ENCODE results near the gene COBLL1. TPM values are rescaled to one million over a fixed set of nuclear protein-coding genes. Genes with fewer than 3 reads are reported as not detected.
A peak's percentile ranks its signal among the peaks of the same experiment; 100 is the strongest.

The COBLL1 gene
- total and polyA plus RNA-seq, 4 donors = 12.6 to 31.3 (median 20.6) TPM

DNA sequence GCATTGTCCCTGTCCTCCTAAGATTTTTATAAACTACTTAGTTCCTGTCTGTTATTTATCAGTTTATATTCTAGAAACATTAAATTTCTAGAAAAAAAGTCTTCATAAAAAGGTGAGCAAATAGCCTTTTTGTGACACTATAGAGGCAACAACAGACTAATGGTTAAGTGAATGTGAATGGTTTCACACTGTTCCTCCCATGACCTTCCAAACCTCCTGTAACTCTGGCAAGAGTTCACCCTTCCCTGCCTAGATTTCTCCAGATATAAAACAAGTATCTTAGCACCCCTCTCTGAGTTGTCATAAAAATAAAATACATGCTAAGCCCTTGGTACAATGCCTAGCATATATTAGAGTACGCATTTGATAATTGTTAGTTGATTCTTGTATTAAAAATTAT, 29.2 kb downstream of the COBLL1 start:
- Histone ChIP-seq H3K4me1 (ENCODE audit: control insufficient read depth, insufficient read depth, low read length) (no peaks in the 10 kb centered on the region), H3K4me3 (ENCODE audit: low read depth, low read length) (no peak overlapping the region), H3K27ac (ENCODE audit: low read depth, low read length) (no peak overlapping the region), H3K27me3 (ENCODE audit: control insufficient read depth, insufficient read depth, low read length) (no peaks in the 10 kb centered on the region), H3K36me3 (ENCODE audit: control insufficient read depth, insufficient read depth, low read length) (no peaks in the 10 kb centered on the region), H3K9me3 (ENCODE audit: control insufficient read depth, insufficient read depth, low read length) (no peaks in the 10 kb centered on the region)
- WGBS (ENCODE audit: insufficient coverage) = no CpG with 5 or more reads among the region's 1 CpG
- no peak for DNase-seq (ENCODE audit: low read depth in 4 of 6, low spot score in 6 of 6)

DNA sequence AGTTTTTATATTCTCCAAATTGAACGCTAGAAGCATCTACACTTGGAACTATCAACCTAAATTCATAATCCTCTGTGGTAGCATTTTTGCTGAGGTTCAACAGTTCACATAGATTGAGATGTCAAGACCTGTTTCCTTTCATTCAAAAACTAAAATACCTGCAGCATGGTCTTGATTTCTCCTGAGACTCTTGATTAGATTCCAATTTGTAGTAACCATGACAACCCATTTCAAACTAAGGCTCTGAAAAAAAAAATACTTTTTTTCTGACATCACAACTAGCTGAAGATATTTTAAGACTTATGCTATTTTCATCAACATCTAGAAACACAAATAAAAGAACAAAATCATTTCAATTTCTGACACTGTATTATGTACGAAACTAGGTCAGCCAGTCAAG, 29.8 kb downstream of the COBLL1 start:
- no CpG with 5 or more reads among the region's 2 CpGs for WGBS (ENCODE audit: insufficient coverage)
- DNase-seq (ENCODE audit: low read depth in 4 of 6, low spot score in 6 of 6) = no peak
- H3K27me3 ChIP-seq (ENCODE audit: control insufficient read depth, insufficient read depth, low read length) = no peaks in the 10 kb centered on the region
- H3K4me1 ChIP-seq (ENCODE audit: control insufficient read depth, insufficient read depth, low read length) = no peaks in the 10 kb centered on the region
- H3K27ac ChIP-seq (ENCODE audit: low read depth, low read length) = no peak overlapping the region
- H3K4me3 ChIP-seq (ENCODE audit: low read depth, low read length) = no peak overlapping the region
- H3K36me3 ChIP-seq (ENCODE audit: control insufficient read depth, insufficient read depth, low read length) = no peaks in the 10 kb centered on the region
- no peaks in the 10 kb centered on the region for H3K9me3 ChIP-seq (ENCODE audit: control insufficient read depth, insufficient read depth, low read length)

DNA sequence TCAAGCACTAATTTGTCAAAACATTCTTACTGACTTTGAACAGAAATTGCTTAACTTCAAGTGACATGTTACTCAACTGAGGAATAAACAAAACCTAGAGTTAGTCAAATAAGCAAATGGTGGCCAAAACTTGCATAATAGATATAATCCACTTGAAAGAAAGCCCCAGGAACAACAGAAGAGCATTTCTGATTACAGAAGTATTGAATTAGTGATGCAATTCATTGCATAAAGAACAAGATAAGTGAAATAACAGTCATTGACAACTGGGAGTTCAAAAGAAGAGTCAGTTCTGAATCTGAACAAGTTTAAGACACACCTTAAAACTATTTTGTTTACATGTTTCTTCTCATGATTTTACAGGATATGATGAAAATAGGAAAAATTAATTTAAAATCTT, 30.8 kb downstream of the COBLL1 start:
- Histone ChIP-seq H3K4me1 (ENCODE audit: control insufficient read depth, insufficient read depth, low read length) (no peaks in the 10 kb centered on the region), H3K27ac (ENCODE audit: low read depth, low read length) (no peak overlapping the region), H3K36me3 (ENCODE audit: control insufficient read depth, insufficient read depth, low read length) (no peaks in the 10 kb centered on the region), H3K27me3 (ENCODE audit: control insufficient read depth, insufficient read depth, low read length) (no peaks in the 10 kb centered on the region), H3K9me3 (ENCODE audit: control insufficient read depth, insufficient read depth, low read length) (no peaks in the 10 kb centered on the region), H3K4me3 (ENCODE audit: low read depth, low read length) (no peak overlapping the region)
- DNase-seq (ENCODE audit: low read depth in 4 of 6, low spot score in 6 of 6) = no peak

DNA sequence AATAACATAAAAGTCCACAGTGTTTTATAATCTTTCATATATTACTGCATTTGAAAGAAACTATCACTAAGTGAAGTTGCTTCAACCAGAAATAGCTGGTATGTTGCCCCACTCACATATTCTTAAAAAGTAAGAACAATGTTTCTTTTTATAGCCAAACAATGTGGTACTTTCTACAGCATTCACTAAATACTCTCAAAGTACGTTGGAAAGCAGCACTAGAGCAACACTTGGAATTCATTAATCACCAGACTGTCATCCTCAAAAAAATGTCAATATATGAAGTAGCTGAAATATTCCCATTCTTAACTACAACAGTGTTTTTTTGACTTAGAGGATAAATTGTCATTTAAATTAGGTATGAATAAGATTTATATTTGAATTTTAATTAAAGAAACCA, 32.8 kb downstream of the COBLL1 start:
- Histone ChIP-seq H3K27me3 (ENCODE audit: control insufficient read depth, insufficient read depth, low read length) (no peaks in the 10 kb centered on the region), H3K27ac (ENCODE audit: low read depth, low read length) (no peak overlapping the region), H3K4me3 (ENCODE audit: low read depth, low read length) (no peak overlapping the region), H3K4me1 (ENCODE audit: control insufficient read depth, insufficient read depth, low read length) (no peaks in the 10 kb centered on the region), H3K36me3 (ENCODE audit: control insufficient read depth, insufficient read depth, low read length) (no peaks in the 10 kb centered on the region), H3K9me3 (ENCODE audit: control insufficient read depth, insufficient read depth, low read length) (no peaks in the 10 kb centered on the region)
- no peak for DNase-seq (ENCODE audit: low read depth in 4 of 6, low spot score in 6 of 6)
- no CpG with 5 or more reads among the region's 1 CpG for WGBS (ENCODE audit: insufficient coverage)

DNA sequence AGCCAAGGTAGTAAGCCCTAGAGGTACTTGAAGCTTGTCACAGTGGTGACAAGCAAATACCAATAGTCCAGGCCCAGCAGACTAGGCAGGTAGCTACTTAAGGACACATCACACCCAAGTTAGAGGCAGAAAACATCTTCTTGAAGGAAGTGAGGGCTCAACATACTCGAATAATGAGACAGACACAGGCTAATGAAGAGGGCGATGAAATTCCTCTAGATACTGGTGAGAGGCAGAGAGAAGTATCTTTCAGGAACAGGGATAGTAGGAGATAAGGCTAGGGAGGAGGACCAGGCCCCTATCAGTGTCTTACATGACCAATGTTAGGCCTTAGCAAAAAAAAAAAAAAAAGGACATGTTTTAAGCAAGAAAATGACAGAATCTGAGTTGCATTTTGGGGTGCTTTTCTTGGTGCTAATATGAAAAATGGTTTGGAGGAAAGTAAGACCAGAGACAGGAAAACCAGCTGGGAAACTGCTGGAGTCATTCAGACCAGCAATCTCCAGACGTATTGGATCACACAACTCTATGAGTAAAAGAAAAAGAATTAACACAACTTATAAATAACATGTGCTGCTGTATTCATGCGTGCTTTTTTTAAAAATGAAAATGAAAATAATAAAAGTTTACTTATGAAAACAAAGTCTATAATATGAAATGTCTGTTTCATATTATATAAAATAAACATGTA, 37.7 kb downstream of the COBLL1 start:
- Histone ChIP-seq H3K4me3 (ENCODE audit: low read depth, low read length) (no peak overlapping the region), H3K27ac (ENCODE audit: low read depth, low read length) (no peak overlapping the region), H3K4me1 (ENCODE audit: control insufficient read depth, insufficient read depth, low read length) (no peaks in the 10 kb centered on the region), H3K27me3 (ENCODE audit: control insufficient read depth, insufficient read depth, low read length) (no peaks in the 10 kb centered on the region), H3K9me3 (ENCODE audit: control insufficient read depth, insufficient read depth, low read length) (no peaks in the 10 kb centered on the region), H3K36me3 (ENCODE audit: control insufficient read depth, insufficient read depth, low read length) (no peaks in the 10 kb centered on the region)
- 100% methylated on average over 2 of the region's 4 CpGs for WGBS (ENCODE audit: insufficient coverage)
- no peak for DNase-seq (ENCODE audit: low read depth in 4 of 6, low spot score in 6 of 6)

DNA sequence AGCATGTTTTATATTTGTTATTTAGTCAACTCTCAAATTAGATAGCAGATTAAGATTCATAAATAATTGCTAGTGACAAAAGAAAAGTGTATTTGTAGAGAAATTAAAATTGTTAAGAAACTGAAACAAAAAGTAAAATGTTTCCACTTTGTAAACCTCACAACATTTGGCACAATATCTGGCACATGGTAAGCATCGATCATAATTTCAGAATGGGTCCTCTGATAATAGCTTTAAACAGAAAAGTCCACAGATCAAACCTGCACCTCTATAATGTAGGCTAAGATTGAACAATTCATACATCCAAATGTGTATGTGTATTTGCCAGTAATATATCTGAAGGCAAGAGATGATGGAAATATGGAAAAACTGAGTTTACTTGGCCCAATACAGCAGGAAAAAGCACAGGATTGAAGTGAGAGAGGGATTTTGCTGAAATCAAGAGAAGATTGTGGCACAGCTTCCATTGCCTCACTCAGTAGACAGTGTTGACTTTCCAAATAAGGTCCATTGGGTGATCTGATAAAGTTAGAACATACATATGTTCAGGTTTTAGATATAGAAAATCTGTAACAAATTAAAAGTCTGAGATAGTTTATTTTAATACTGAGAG, 39.4 kb downstream of the COBLL1 start:
- DNase-seq (ENCODE audit: low read depth in 4 of 6, low spot score in 6 of 6) = no peak
- H3K4me3 ChIP-seq (ENCODE audit: low read depth, low read length) = no peak overlapping the region
- no peak overlapping the region for H3K27ac ChIP-seq (ENCODE audit: low read depth, low read length)
- no peaks in the 10 kb centered on the region for H3K27me3 ChIP-seq (ENCODE audit: control insufficient read depth, insufficient read depth, low read length)
- H3K9me3 ChIP-seq (ENCODE audit: control insufficient read depth, insufficient read depth, low read length) = no peaks in the 10 kb centered on the region
- no CpG with 5 or more reads among the region's 1 CpG for WGBS (ENCODE audit: insufficient coverage)
- no peaks in the 10 kb centered on the region for H3K4me1 ChIP-seq (ENCODE audit: control insufficient read depth, insufficient read depth, low read length)
- H3K36me3 ChIP-seq (ENCODE audit: control insufficient read depth, insufficient read depth, low read length) = no peaks in the 10 kb centered on the region

DNA sequence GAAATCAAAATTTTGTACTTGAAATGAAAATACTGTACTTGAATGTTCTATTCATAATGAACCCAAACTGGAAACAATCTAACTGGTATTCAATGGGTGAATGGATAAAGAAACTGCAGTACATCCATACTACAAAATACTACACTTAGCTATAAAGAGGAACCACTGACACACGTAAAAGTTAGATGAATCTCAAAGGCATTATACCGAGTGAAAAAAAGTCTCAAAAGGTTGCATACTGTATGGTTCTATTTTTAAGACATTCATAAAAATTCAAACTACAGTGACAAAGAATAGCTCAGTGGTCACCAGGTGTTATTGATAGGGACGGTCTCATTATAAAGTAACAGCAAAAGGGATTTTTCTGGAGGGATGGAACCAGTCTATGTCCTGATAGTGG, 41.1 kb downstream of the COBLL1 start:
- no peak overlapping the region for H3K27ac ChIP-seq (ENCODE audit: low read depth, low read length)
- H3K27me3 ChIP-seq (ENCODE audit: control insufficient read depth, insufficient read depth, low read length) = no peaks in the 10 kb centered on the region
- no peaks in the 10 kb centered on the region for H3K9me3 ChIP-seq (ENCODE audit: control insufficient read depth, insufficient read depth, low read length)
- no CpG with 5 or more reads among the region's 3 CpGs for WGBS (ENCODE audit: insufficient coverage)
- no peaks in the 10 kb centered on the region for H3K36me3 ChIP-seq (ENCODE audit: control insufficient read depth, insufficient read depth, low read length)
- H3K4me3 ChIP-seq (ENCODE audit: low read depth, low read length) = no peak overlapping the region
- no peak for DNase-seq (ENCODE audit: low read depth in 4 of 6, low spot score in 6 of 6)
- no peaks in the 10 kb centered on the region for H3K4me1 ChIP-seq (ENCODE audit: control insufficient read depth, insufficient read depth, low read length)

DNA sequence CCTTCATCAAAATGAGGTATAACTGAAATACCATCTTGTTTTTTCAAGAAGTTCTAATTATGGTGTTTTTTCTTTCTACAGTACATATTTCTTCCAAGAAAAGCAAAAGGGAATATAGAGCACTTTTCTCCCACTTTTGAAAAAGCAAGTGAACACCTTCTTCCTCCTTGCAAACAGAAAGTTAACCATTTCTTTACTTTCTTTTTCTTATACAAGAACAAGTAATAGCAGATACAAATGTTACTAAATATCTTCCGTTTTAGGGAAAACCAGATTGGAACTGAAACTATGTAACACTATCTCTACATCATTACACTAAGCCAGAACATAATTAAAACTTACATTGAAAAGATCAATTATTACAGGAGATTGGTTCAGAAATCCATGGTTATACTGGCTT, 44.0 kb downstream of the COBLL1 start:
- Histone ChIP-seq H3K4me3 (ENCODE audit: low read depth, low read length) (no peak overlapping the region), H3K9me3 (ENCODE audit: control insufficient read depth, insufficient read depth, low read length) (no peaks in the 10 kb centered on the region), H3K27ac (ENCODE audit: low read depth, low read length) (no peak overlapping the region), H3K27me3 (ENCODE audit: control insufficient read depth, insufficient read depth, low read length) (no peaks in the 10 kb centered on the region), H3K36me3 (ENCODE audit: control insufficient read depth, insufficient read depth, low read length) (no peaks in the 10 kb centered on the region), H3K4me1 (ENCODE audit: control insufficient read depth, insufficient read depth, low read length) (no peaks in the 10 kb centered on the region)
- no peak for DNase-seq (ENCODE audit: low read depth in 4 of 6, low spot score in 6 of 6)
- no CpG with 5 or more reads among the region's 1 CpG for WGBS (ENCODE audit: insufficient coverage)

DNA sequence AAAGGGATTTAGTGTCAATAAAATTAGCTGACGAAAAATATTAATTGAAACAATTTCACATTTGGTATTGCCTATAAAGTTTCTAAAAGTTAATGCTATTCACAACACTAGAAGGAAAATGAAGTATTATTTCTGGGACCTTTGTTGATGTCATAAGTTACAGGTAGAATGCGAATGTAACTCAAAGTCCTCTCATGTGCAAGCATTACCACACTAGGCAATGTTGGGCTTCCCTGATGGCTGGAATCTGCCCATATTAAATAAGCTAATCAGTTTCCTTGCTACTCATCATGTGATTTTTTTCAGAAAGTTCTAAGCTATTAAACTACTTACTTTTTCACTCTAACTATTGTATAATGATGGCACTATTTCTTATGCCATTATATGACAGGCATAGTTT, 44.6 kb downstream of the COBLL1 start:
- no CpG with 5 or more reads among the region's 2 CpGs for WGBS (ENCODE audit: insufficient coverage)
- no peaks in the 10 kb centered on the region for H3K36me3 ChIP-seq (ENCODE audit: control insufficient read depth, insufficient read depth, low read length)
- no peak for DNase-seq (ENCODE audit: low read depth in 4 of 6, low spot score in 6 of 6)
- no peaks in the 10 kb centered on the region for H3K27me3 ChIP-seq (ENCODE audit: control insufficient read depth, insufficient read depth, low read length)
- H3K4me1 ChIP-seq (ENCODE audit: control insufficient read depth, insufficient read depth, low read length) = no peaks in the 10 kb centered on the region
- H3K4me3 ChIP-seq (ENCODE audit: low read depth, low read length) = no peak overlapping the region
- no peak overlapping the region for H3K27ac ChIP-seq (ENCODE audit: low read depth, low read length)
- no peaks in the 10 kb centered on the region for H3K9me3 ChIP-seq (ENCODE audit: control insufficient read depth, insufficient read depth, low read length)

DNA sequence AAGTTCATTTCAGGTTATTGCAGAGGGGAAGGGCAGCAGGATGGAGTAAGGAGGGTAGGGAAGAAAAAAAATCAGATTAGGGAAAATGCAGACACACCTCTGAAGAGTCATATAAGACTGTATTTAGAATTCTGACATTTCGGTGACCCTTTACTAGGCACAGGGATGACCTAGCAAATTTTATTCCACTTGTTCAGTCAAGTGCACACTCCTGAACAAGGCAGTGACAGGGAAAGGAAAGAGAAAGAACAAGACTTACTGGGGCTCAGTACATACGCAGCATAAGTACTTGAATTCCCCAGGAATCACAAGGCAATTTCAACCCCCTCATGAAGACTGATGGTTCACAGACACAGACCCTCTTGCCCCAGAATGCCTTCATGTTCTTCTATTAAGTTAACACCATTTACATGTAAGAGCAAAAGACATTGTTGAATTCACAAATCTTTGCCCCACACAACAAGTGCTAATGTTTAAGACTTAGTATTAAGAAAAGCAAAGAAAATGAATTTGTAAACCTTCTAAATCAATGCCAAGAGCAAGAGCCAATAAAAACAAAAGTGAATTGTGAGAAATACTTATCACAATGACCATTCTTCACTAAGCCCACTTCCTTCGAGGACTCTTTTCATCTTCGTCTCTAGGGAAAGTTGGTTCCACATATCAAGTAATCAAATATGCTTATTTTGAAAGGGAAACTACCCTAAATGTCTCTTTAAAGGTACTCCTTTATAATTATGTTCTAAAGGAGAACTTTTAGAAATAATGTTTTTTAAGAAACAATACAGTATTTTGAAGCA, 47.0 kb downstream of the COBLL1 start:
- no CpG with 5 or more reads among the region's 4 CpGs for WGBS (ENCODE audit: insufficient coverage)
- H3K27me3 ChIP-seq (ENCODE audit: control insufficient read depth, insufficient read depth, low read length) = no peaks in the 10 kb centered on the region
- H3K4me3 ChIP-seq (ENCODE audit: low read depth, low read length) = no peak overlapping the region
- H3K36me3 ChIP-seq (ENCODE audit: control insufficient read depth, insufficient read depth, low read length) = no peaks in the 10 kb centered on the region
- H3K27ac ChIP-seq (ENCODE audit: low read depth, low read length) = peak overlapping the region; percentile 19
- DNase-seq (ENCODE audit: low read depth in 4 of 6, low spot score in 6 of 6) = no peak
- H3K9me3 ChIP-seq (ENCODE audit: control insufficient read depth, insufficient read depth, low read length) = no peaks in the 10 kb centered on the region
- no peaks in the 10 kb centered on the region for H3K4me1 ChIP-seq (ENCODE audit: control insufficient read depth, insufficient read depth, low read length)

Data from spinal cord (tissue), 10 donors.